HL-60 (cell line): Measurements from ENCODE around the gene ANKS6.

Source experiments
- CTCF ChIP-seq: IDR thresholded peaks from one replicate; pipeline ENCODE4 v1.5.1; 2011; ENCODE audit warnings: low read length, control low read depth, inconsistent platforms; ENCODE audit not compliant: insufficient read depth
- GABPA ChIP-seq: IDR thresholded peaks from 2 replicates; pipeline ENCODE4 v1.6.1; 2012; ENCODE audit warnings: low read depth
- POLR2AphosphoS5 ChIP-seq: IDR thresholded peaks from 2 replicates; pipeline ENCODE4 v1.6.1; 2012; ENCODE audit warnings: low read depth
- TF ChIP-seq, protein P1 (sequence below): IDR thresholded peaks from 2 replicates; pipeline ENCODE4 v1.6.1; 2012; ENCODE audit warnings: low read depth; ENCODE audit not compliant: insufficient replicate concordance

GRCh38 chr9:98708103-98708932 lies 88.0 kb downstream of the ANKS6 start:
- TF ChIP-seq CTCF (no peak), POLR2AphosphoS5 (no peak), GABPA (no peak)
- TF ChIP-seq, protein P1, sequence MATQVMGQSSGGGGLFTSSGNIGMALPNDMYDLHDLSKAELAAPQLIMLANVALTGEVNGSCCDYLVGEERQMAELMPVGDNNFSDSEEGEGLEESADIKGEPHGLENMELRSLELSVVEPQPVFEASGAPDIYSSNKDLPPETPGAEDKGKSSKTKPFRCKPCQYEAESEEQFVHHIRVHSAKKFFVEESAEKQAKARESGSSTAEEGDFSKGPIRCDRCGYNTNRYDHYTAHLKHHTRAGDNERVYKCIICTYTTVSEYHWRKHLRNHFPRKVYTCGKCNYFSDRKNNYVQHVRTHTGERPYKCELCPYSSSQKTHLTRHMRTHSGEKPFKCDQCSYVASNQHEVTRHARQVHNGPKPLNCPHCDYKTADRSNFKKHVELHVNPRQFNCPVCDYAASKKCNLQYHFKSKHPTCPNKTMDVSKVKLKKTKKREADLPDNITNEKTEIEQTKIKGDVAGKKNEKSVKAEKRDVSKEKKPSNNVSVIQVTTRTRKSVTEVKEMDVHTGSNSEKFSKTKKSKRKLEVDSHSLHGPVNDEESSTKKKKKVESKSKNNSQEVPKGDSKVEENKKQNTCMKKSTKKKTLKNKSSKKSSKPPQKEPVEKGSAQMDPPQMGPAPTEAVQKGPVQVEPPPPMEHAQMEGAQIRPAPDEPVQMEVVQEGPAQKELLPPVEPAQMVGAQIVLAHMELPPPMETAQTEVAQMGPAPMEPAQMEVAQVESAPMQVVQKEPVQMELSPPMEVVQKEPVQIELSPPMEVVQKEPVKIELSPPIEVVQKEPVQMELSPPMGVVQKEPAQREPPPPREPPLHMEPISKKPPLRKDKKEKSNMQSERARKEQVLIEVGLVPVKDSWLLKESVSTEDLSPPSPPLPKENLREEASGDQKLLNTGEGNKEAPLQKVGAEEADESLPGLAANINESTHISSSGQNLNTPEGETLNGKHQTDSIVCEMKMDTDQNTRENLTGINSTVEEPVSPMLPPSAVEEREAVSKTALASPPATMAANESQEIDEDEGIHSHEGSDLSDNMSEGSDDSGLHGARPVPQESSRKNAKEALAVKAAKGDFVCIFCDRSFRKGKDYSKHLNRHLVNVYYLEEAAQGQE, result no peak
